ENCODE results near the gene EMILIN2. TPM values are rescaled to one million over a fixed set of nuclear protein-coding genes. Genes with fewer than 3 reads are reported as not detected.
A peak's percentile ranks its signal among the peaks of the same experiment; 100 is the strongest.
"Not testable (repeated sequence)": the region's sequence is repeated elsewhere in the genome, so short reads cannot be mapped to it uniquely, and the experiment has no call there.

EMILIN2 gene
- total RNA-seq, 1 donor from 2014 or later: 1.3 TPM

GRCh38 chr18:2914881-2915240, 68.1 kb downstream of the EMILIN2 start:
- no peak for DNase-seq (ENCODE audit: low read depth in 2 of 2)

DNA sequence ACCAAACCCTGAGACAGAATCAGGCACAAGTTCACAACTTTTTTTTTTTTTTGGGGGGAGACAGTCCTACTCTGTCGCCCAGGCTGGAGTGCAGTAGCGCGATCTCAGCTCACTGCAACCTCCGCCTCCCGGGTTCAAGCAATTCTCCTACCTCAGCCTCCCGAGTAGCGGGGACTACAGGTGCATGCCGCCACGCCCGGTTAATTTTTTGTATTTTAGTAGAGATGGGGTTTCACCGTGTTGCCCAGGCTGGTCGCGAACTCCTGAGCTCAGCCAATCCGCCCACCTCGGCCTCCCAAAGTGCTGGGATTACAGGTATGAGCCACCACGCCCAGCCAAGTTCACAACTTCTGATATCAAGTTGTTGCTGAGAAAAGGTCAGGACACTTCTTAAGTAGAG, 68.7 kb downstream of the EMILIN2 start:
- not testable (repeated sequence) for DNase-seq (ENCODE audit: low read depth in 2 of 2)

DNA sequence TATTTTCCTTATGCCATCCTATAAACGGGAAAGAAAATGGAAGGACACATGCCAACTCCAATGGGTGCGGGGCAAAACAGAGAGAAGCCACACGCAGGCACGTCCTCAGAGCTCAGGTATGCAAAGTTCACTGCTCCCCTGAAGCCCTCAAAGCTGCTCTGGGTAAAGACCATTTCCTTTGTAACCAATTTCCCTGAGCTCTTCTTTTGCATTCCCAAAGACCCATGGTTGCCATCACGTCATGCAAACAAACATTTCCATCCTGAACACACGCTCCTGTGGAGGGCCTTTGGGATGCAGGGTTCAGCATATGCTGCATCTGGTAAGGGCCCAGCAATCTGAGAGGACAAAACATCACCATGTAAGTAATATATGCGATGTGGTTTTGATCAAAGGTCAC, 69.4 kb downstream of the EMILIN2 start:
- peak in 1 of 2 donors; percentile 23 for DNase-seq (ENCODE audit: low read depth in 2 of 2)

GRCh38 chr18:2917259-2918047, 70.6 kb downstream of the EMILIN2 start:
- peak; percentile 25 to 58 for DNase-seq (ENCODE audit: low read depth in 2 of 2)

- DNase-seq (ENCODE audit: low read depth in 2 of 2): no peak
Measured at GRCh38 chr18:2918761-2919550, 72.2 kb downstream of the EMILIN2 start.

DNA sequence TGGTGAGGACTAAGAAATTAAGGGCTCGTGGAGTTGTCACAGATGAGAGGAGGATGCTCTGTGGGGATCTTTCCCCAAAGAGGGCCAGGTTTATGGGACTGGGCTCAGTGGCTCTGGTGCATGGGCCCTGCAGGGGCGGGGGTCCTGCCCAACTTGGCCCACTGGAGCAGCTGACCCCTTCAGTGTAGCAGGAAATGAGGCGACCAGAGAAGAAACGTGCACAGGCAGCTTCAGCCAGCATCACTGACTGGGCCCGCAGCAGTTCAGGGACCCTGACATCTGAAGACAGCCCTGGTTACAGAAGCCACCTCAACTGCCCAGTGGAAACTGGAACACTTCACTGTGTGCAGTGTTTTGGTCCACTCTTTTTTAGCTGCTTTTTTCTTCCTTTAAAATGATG, 72.8 kb downstream of the EMILIN2 start:
- DNase-seq (ENCODE audit: low read depth in 2 of 2): no peak

- DNase-seq (ENCODE audit: low read depth in 2 of 2): no peak
Measured at GRCh38 chr18:2920027-2920426, 73.2 kb downstream of the EMILIN2 start.

DNA sequence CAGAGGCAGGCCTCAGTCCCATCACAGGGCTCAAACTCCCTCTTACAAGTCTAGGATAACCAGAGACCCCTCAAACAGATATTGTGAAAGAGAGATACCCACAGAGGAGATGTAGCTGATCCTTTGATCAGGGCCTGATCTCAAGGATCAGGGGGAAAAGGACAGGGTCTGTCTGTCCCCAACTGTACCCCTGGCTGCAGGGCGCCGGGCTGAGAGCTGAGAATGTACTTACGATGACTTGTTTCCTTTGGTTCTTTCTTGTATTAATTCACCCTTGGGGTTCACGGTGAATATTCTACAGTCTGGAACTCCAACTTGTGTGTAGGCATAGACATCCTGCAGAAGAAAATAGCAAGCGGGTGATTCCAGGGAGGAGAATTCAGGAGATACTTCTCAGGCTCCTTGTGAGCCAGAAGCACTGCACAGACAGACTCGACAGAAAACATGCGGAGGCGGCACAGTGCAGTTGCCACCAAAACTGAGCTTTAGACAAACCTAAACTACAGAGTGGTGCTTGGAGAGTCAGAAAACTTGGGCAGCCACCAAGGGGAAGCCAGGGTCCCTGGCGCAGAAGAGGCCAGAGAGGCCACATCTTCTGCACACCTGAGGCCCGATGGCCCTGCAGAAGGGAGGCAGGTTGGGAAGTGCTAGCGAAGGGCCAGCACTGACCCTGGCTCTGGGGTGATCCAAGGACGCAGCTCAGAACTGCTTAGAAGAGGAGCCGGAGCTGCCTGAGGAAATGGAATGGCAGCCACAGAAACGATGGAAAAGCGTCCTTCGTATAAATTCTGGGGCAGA, 73.9 kb downstream of the EMILIN2 start:
- DNase-seq (ENCODE audit: low read depth in 2 of 2): no peak

GRCh38 chr18:2921778-2922177, 75.0 kb downstream of the EMILIN2 start:
- no peak for DNase-seq (ENCODE audit: low read depth in 2 of 2)

- peak; percentile 38 to 90 for DNase-seq (ENCODE audit: low read depth in 2 of 2)
Measured at GRCh38 chr18:2923464-2923863, 76.7 kb downstream of the EMILIN2 start.

- DNase-seq (ENCODE audit: low read depth in 2 of 2): no peak
Measured at GRCh38 chr18:2924920-2925319, 78.1 kb downstream of the EMILIN2 start.

DNA sequence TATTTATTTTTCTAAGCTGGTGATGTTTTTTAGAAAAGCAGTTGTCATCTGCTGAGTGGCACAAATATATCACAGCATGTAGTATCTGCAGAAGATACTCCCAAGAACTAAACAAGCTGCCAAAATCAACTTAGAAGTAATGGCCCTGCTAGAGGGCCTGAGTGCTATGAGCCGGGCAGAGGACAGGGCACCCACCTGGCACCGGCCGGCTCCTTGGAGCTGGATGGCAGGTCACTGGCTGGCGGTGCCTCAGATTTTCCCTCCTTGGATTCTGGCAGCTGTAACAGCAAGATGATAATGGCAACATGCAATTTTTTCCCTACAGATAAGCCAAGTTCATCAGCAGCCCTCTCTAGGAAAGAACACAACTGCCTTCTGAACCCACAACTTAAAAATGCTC, 79.7 kb downstream of the EMILIN2 start:
- no peak for DNase-seq (ENCODE audit: low read depth in 2 of 2)

DNA sequence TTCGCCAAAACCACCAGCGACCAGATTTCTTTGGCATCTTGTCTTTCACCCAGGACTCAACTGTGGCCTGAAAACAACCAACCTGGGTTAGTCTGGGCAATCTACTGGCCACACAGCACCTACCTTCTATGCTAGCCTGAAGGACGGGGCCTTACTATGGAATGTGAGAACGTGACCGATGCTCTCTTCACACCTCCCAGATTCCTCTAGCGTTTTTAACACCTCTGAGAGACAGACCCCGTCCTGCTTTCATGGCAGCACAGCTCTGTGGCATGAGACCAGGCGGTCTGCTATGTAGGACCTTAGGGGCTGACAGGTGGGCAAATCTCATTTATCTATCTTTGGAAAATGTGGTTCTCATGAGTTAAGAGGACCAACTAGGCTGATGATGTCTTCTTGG, 80.9 kb downstream of the EMILIN2 start:
- no peak for DNase-seq (ENCODE audit: low read depth in 2 of 2)

DNA sequence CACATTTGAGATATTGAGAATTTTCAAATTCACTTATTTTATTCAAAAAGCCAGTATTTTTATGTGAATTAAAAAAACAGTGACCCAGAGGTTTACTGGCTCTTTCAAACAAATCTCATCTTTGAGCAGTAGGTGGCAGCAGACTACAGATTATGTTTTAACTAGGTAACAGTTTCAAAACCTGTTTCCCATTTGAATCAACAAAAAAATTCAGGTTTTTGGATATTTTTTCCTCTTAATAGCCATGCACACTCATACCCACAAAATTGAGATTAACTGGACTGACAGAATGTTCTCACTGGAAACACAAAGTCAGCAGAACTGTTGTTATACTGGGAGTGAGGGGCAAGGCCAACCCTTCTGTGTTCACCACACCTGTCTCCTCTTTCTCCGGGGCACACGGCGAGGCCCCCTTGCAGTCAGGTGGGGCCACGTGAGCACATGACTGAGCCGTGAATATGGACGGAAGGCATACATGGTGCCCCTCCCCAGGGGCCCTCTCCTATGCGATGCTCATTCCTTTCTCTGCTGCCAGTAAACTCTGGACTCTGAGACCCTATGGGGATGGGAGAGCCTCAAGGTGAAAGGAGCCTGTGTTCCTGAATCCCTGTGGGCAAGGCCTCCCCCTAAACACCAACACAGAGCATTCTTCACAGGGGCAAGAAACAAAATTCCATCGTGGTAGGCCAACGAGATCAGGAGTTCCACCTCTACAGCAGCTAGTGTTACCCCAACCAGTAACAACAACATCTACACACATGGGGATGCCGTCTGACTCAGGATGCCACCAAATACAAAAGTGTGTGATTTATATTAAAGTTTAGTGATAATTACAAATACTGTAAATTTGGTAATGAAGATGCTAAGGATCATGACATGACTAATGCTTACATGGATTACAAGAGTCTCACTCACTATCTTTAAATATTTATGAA, 85.7 kb downstream of the EMILIN2 start:
- DNase-seq (ENCODE audit: low read depth in 2 of 2): peak; percentile 61 to 69

- DNase-seq (ENCODE audit: low read depth in 2 of 2): no peak
Measured at GRCh38 chr18:2933995-2934394, 87.2 kb downstream of the EMILIN2 start.

GRCh38 chr18:2935438-2936192, 88.8 kb downstream of the EMILIN2 start:
- DNase-seq (ENCODE audit: low read depth in 2 of 2): no peak

GRCh38 chr18:2939317-2939716, 92.5 kb downstream of the EMILIN2 start:
- no peak for DNase-seq (ENCODE audit: low read depth in 2 of 2)

DNA sequence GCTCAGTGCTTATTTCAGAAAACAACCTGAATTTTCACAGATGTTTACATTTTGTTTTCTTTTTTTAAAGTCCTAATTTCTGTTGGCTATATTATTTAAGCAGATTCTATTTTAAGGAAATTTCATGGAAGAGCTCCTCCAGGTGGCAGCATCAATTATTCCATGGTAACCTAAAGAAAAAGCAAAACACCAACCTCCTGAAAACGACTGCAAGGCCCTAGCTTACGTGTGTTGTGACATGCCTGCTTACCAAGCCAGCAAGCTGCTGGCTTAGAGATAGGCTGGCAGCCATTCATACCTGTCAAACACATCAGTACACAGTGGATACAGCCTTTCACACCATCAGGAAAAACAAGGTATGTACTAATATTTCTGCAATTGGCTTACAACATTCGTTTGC, 101.2 kb downstream of the EMILIN2 start:
- peak; percentile 22 to 61 for DNase-seq (ENCODE audit: low read depth in 2 of 2)

GRCh38 chr18:2952605-2953004, 105.8 kb downstream of the EMILIN2 start:
- DNase-seq (ENCODE audit: low read depth in 2 of 2): no peak

GRCh38 chr18:2953935-2954653, 107.3 kb downstream of the EMILIN2 start:
- no peak for DNase-seq (ENCODE audit: low read depth in 2 of 2)

Data from dermis microvascular lymphatic vessel endothelial cell (primary cell).